ENCODE results near the gene CBFA2T3.

Gene CBFA2T3

GRCh38 chr16:88886420-88886844 lies 90.6 kb downstream of the CBFA2T3 start:
- H3K79me2 ChIP-seq (ENCODE audit: insufficient read depth, low read length) = no peaks in the 10 kb centered on the region

GRCh38 chr16:88885693-88886280 lies 91.2 kb downstream of the CBFA2T3 start:
- Histone ChIP-seq H3K4me1 (ENCODE audit: insufficient read depth, low read length, poor library complexity, severe bottlenecking) (no peaks in the 10 kb centered on the region), H3K9me2 (replicated peaks; ENCODE audit: low read depth, low read length) (no peaks in the 10 kb centered on the region), H2AFZ (ENCODE audit: low read length) (no peak overlapping the region), H3K4me3 (ENCODE audit: low read length, poor library complexity, severe bottlenecking) (no peak overlapping the region), H3K4me2 (ENCODE audit: low read depth, low read length, poor library complexity, severe bottlenecking) (no peak overlapping the region), H3K79me2 (ENCODE audit: insufficient read depth, low read length) (no peaks in the 10 kb centered on the region), H3K36me3 (ENCODE audit: insufficient read depth, low read length) (peaks cover 47% of the 10 kb centered on the region; the same call in 1 of the 2 replicates), H3F3A (ENCODE audit: low read depth) (no peaks in the 10 kb centered on the region), H3K9me3 (ENCODE audit: insufficient read depth, low read depth, low read length) (no peaks in the 10 kb centered on the region), H3K9ac (ENCODE audit: low read depth, low read length, poor library complexity, severe bottlenecking) (no peak overlapping the region), H3K27me3 (ENCODE audit: insufficient read depth, low read length, poor library complexity, severe bottlenecking) (no peaks in the 10 kb centered on the region), H4K20me1 (ENCODE audit: insufficient read depth, low read length, poor library complexity, severe bottlenecking) (no peaks in the 10 kb centered on the region)
- TF ChIP-seq EZH2phosphoT487 (IDR thresholded peaks at IDR 0.05; ENCODE audit: borderline replicate concordance) = no peak
- no peak for TF ChIP-seq CTCF (conservative IDR thresholded peaks at IDR 0.05; ENCODE audit: low read length)

More at GRCh38 chr16:88886420-88886844, 90.6 kb downstream of the CBFA2T3 start:
- H2AFZ ChIP-seq (ENCODE audit: low read length) = no peak overlapping the region
- H3F3A ChIP-seq (ENCODE audit: low read depth) = no peaks in the 10 kb centered on the region
- no peaks in the 10 kb centered on the region for H3K4me1 ChIP-seq (ENCODE audit: insufficient read depth, low read length, poor library complexity, severe bottlenecking)
- no peak overlapping the region for H3K4me2 ChIP-seq (ENCODE audit: low read depth, low read length, poor library complexity, severe bottlenecking)
- no peaks in the 10 kb centered on the region for H3K9me3 ChIP-seq (ENCODE audit: insufficient read depth, low read depth, low read length)
- no peaks in the 10 kb centered on the region for H3K27me3 ChIP-seq (ENCODE audit: insufficient read depth, low read length, poor library complexity, severe bottlenecking)
- no peaks in the 10 kb centered on the region for H3K9me2 ChIP-seq (replicated peaks; ENCODE audit: low read depth, low read length)
- no peak overlapping the region for H3K4me3 ChIP-seq (ENCODE audit: low read length, poor library complexity, severe bottlenecking)
- H3K36me3 ChIP-seq (ENCODE audit: insufficient read depth, low read length) = peaks cover 52% of the 10 kb centered on the region; the same call in 1 of the 2 replicates
- no peak overlapping the region for H3K9ac ChIP-seq (ENCODE audit: low read depth, low read length, poor library complexity, severe bottlenecking)
- TF ChIP-seq CTCF (conservative IDR thresholded peaks at IDR 0.05; ENCODE audit: low read length) (no peak), EZH2phosphoT487 (IDR thresholded peaks at IDR 0.05; ENCODE audit: borderline replicate concordance) (no peak)
- H4K20me1 ChIP-seq (ENCODE audit: insufficient read depth, low read length, poor library complexity, severe bottlenecking) = no peaks in the 10 kb centered on the region

- Histone ChIP-seq H3K4me2 (ENCODE audit: low read depth, low read length, poor library complexity, severe bottlenecking) (no peak overlapping the region), H3K9me3 (ENCODE audit: insufficient read depth, low read depth, low read length) (no peaks in the 10 kb centered on the region)
- no peak for TF ChIP-seq CTCF (conservative IDR thresholded peaks at IDR 0.05; ENCODE audit: low read length)
- no peak for TF ChIP-seq EZH2phosphoT487 (IDR thresholded peaks at IDR 0.05; ENCODE audit: borderline replicate concordance)
Observed at GRCh38 chr16:88884569-88885271, 92.3 kb downstream of the CBFA2T3 start.

More at GRCh38 chr16:88884569-88885271, 92.3 kb downstream of the CBFA2T3 start:
- H3K4me1 ChIP-seq (ENCODE audit: insufficient read depth, low read length, poor library complexity, severe bottlenecking) = no peaks in the 10 kb centered on the region
- H3K79me2 ChIP-seq (ENCODE audit: insufficient read depth, low read length) = no peaks in the 10 kb centered on the region
- H3K36me3 ChIP-seq (ENCODE audit: insufficient read depth, low read length) = peaks cover 44% of the 10 kb centered on the region; the same call in 1 of the 2 replicates
- H3K4me3 ChIP-seq (ENCODE audit: low read length, poor library complexity, severe bottlenecking) = no peak overlapping the region
- no peak overlapping the region for H2AFZ ChIP-seq (ENCODE audit: low read length)
- no peaks in the 10 kb centered on the region for H3K27me3 ChIP-seq (ENCODE audit: insufficient read depth, low read length, poor library complexity, severe bottlenecking)
- no peaks in the 10 kb centered on the region for H3K9me2 ChIP-seq (replicated peaks; ENCODE audit: low read depth, low read length)
- H4K20me1 ChIP-seq (ENCODE audit: insufficient read depth, low read length, poor library complexity, severe bottlenecking) = no peaks in the 10 kb centered on the region
- no peak overlapping the region for H3K9ac ChIP-seq (ENCODE audit: low read depth, low read length, poor library complexity, severe bottlenecking)
- no peaks in the 10 kb centered on the region for H3F3A ChIP-seq (ENCODE audit: low read depth)

Measured in Loucy (cell line).